Spleen (tissue), 11 donors: ENCODE results near the gene TMC6. TPM values are rescaled to one million over a fixed set of nuclear protein-coding genes. Genes with fewer than 3 reads are reported as not detected.

Experiments
- DNase-seq: peaks from one replicate; pipeline ENCODE4 v3.0.0-alpha.2; 2020
- H3K27ac ChIP-seq, 8 donors: fragments of 200-600 bp; sonication (generic) in 7 of 8; 1 replicate in 4 of 8; 2 replicates in 4 of 8; pipeline versions ENCODE4 v1.5.0 to v1.8.0; 2016 to 2021; ENCODE audit warnings: inconsistent platforms in 4 of 8, mild to moderate bottlenecking in 4 of 8, moderate library complexity in 1 of 8
- H3K27me3 ChIP-seq, 7 donors: fragments of 200-600 bp; sonication (generic) in 6 of 7; replicated peaks in 1 of 7; 1 replicate in 4 of 7; 2 replicates in 3 of 7; pipeline versions ENCODE4 v1.5.0 to v1.8.0; 2016 to 2021; ENCODE audit warnings: inconsistent platforms in 3 of 7, mild to moderate bottlenecking in 1 of 7
- H3K36me3 ChIP-seq, 6 donors: fragments of 200-600 bp; sonication (generic) in 5 of 6; 1 replicate in 4 of 6; 2 replicates in 2 of 6; pipeline versions ENCODE4 v1.5.0 to v1.8.0; 2016 to 2021; ENCODE audit warnings: inconsistent platforms in 2 of 6
- H3K4me1 ChIP-seq, 6 donors: fragments of 200-600 bp; sonication (generic) in 5 of 6; 1 replicate in 3 of 6; 2 replicates in 3 of 6; pipeline versions ENCODE4 v1.5.0 to v1.8.0; 2016 to 2021; ENCODE audit warnings: inconsistent platforms in 3 of 6
- H3K4me3 ChIP-seq, 8 donors: fragments of 200-600 bp; sonication (generic) in 7 of 8; 1 replicate in 4 of 8; 2 replicates in 4 of 8; pipeline versions ENCODE4 v1.5.0 to v1.8.0; 2016 to 2021; ENCODE audit warnings: inconsistent platforms in 4 of 8, mild to moderate bottlenecking in 4 of 8, moderate library complexity in 2 of 8
- H3K9me3 ChIP-seq, 8 donors: fragments of 200-600 bp; sonication (generic) in 7 of 8; 1 replicate in 4 of 8; 2 replicates in 4 of 8; pipeline versions ENCODE4 v1.5.0 to v1.8.0; 2016 to 2021; ENCODE audit warnings: inconsistent platforms in 4 of 8
- POLR2A ChIP-seq, 3 donors: fragments of 450-650 bp; IDR thresholded peaks; one replicate each; pipeline ENCODE4 v1.5.1; 2017; ENCODE audit warnings: antibody characterized with exemption in 3 of 3, mild to moderate bottlenecking in 1 of 3
- POLR2AphosphoS5 ChIP-seq, 3 donors: sonication (generic); formaldehyde crosslinking; IDR thresholded peaks; one replicate each; pipeline ENCODE4 v1.5.1; 2017; ENCODE audit warnings: antibody characterized with exemption in 3 of 3
- whole genome bisulfite sequencing, 5 donors: extraction: QIAGEN DNeasy Blood & Tissue Kit in 3 of 5; methylation state at CpG; one replicate each; pipeline versions ENCODE4 v1.1.5 to v1.1.7; 2013 to 2018; 5-methylcytosine and 5-hydroxymethylcytosine counted together
- intact Hi-C: fragments of 100-400 bp; cut with DNase I; formaldehyde crosslinking; loops from one replicate; pipeline ENCODE4 v1.15.0; 2023; ENCODE audit warnings: low total_unique reads
- polyA plus RNA-seq, 3 donors: library from polyadenylated mRNA; stranded (reverse); fragments of 200-250 nt; gene quantifications; one replicate each; pipeline ENCODE4 v1.2.1, GENCODE V29; 2013
- total RNA-seq, 7 donors: library from RNA; depleted of rRNA in 3 of 7; stranded (reverse); fragments of >200 nt in 3 of 7; fragmentation: NEBNext Ultra II Directional in 4 of 7; extraction: Animal tissue kit (Norgen Biotek cat#: 25700) in 4 of 7; gene quantifications; one replicate each; pipeline versions ENCODE4 v1.1.0 to v1.2.1, GENCODE V29; 2016 to 2021
- TF ChIP-seq, protein P1 (sequence below), 11 experiments: fragments of 200-600 bp in 7 of 11; fragments of 450-650 bp in 4 of 11; sonication (generic) in 4 of 11; IDR thresholded peaks in 8 of 11; conservative IDR thresholded peaks in 3 of 11; 1 replicate in 7 of 11; 2 replicates in 4 of 11; pipeline versions ENCODE4 v1.4.0 to v1.8.0; 2016 to 2021; ENCODE audit warnings: antibody characterized with exemption in 11 of 11, inconsistent platforms in 4 of 11, mild to moderate bottlenecking in 1 of 11
- donor health status: healthy with polysubstance abuse.
- donor health status: DM: no; HTN: no; CAD: no; lungs with moderate emphysema.
- donor health status: DM: no; HTN: no; CAD: no.
- donor health status: Bipolar disorder and iron deficiency.
- donor health status: healthy.
- donor health status: DM: no; HTN: no; CAD: no.
- donor health status: DM: yes; HTN: yes; CAD: no.

Gene TMC6
- total and polyA plus RNA-seq, 10 donors = 132 to 425 (median 260) TPM

DNA sequence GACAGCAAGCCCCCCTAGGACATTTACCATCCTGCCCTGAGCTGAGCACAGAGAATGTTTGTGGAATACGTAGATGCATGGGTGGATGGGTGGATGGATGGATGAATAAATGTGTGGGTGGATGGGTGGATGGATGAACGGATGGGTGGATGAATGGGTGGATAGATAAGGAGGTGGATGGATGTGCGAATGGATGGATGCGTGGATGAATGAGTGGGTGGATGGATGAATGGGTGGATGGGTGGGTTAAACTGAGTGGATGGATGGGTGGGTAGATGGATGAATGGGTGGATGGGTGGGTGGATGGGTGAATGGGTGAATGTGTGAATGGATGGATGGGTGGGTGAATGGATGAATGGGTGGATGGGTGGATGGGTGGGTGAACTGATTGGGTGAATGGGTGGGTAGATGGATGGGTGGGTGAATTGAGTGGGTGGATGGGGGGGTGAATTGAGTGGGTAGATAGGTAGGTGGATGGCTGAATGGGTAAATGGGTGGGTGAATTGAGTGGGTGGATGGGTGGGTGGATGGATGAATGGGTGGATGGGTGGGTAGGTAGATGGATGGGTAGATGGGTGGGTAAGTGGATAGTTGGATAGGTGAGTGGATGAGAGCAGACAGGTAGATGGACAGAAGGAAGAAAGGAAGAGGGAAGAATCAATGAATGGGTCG, 5.2 kb downstream of the TMC6 start:
- 92 to 97% (median 95%) methylated on average over 5 of the region's 5 CpGs for WGBS, 5 donors
- no peaks in the 10 kb centered on the region for H3K9me3 ChIP-seq
- H3K27me3 ChIP-seq = no peaks in the 10 kb centered on the region
- peak overlapping the region in 1 of 8 donors; percentile 97 for H3K4me3 ChIP-seq
- no peak for DNase-seq
- H3K27ac ChIP-seq = peak overlapping the region in 6 of 8 donors; percentile 87 to 97 (median 94)
- intact Hi-C loops = no loop called here
- peaks cover 0 to 84% (median 72%) of the 10 kb centered on the region in 6 donors for H3K36me3 ChIP-seq
- TF ChIP-seq POLR2AphosphoS5 (IDR thresholded peaks at IDR 0.05) = no peak
- no peak for TF ChIP-seq POLR2A (IDR thresholded peaks at IDR 0.05)
- TF ChIP-seq, protein P1, sequence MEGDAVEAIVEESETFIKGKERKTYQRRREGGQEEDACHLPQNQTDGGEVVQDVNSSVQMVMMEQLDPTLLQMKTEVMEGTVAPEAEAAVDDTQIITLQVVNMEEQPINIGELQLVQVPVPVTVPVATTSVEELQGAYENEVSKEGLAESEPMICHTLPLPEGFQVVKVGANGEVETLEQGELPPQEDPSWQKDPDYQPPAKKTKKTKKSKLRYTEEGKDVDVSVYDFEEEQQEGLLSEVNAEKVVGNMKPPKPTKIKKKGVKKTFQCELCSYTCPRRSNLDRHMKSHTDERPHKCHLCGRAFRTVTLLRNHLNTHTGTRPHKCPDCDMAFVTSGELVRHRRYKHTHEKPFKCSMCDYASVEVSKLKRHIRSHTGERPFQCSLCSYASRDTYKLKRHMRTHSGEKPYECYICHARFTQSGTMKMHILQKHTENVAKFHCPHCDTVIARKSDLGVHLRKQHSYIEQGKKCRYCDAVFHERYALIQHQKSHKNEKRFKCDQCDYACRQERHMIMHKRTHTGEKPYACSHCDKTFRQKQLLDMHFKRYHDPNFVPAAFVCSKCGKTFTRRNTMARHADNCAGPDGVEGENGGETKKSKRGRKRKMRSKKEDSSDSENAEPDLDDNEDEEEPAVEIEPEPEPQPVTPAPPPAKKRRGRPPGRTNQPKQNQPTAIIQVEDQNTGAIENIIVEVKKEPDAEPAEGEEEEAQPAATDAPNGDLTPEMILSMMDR (IDR thresholded peaks at IDR 0.05 in 8 of 11, conservative IDR thresholded peaks at IDR 0.05 in 3 of 11) = no peak
- peaks cover 57 to 100% (median 86%) of the 10 kb centered on the region in 6 donors for H3K4me1 ChIP-seq

DNA sequence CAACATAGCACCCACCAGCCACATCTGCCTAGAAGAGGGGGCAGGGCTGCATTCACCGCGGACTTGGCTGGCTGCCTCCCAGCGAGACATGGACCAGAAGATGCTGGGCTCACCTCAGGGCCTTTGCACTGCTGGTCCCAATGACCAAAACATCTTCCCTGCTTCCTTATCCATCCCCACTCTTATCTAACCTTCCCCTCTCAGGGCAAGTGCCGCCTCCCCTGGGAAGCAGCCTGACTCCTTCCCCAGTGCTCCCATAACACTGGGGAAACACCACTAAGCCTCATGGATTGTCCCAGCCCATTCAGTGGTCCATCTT, 5.7 kb downstream of the TMC6 start:
- H3K27me3 ChIP-seq = no peaks in the 10 kb centered on the region
- peaks cover 0 to 89% (median 77%) of the 10 kb centered on the region in 6 donors for H3K36me3 ChIP-seq
- TF ChIP-seq, protein P1 (IDR thresholded peaks at IDR 0.05 in 8 of 11, conservative IDR thresholded peaks at IDR 0.05 in 3 of 11) = no peak
- no peak for TF ChIP-seq POLR2A (IDR thresholded peaks at IDR 0.05)
- TF ChIP-seq POLR2AphosphoS5 (IDR thresholded peaks at IDR 0.05) = peak in 1 of 3 donors; percentile 6
- H3K4me3 ChIP-seq = peak overlapping the region in 2 of 8 donors; percentile 29 to 53
- no peaks in the 10 kb centered on the region for H3K9me3 ChIP-seq
- WGBS, 5 donors = 81 to 98% (median 85%) methylated on average over 3 to 4 of the region's 4 CpGs
- H3K4me1 ChIP-seq = peaks cover 58 to 100% (median 88%) of the 10 kb centered on the region in 6 donors
- DNase-seq = peak; percentile 76
- peak overlapping the region in 7 of 8 donors; percentile 45 to 97 (median 93) for H3K27ac ChIP-seq
- intact Hi-C loops = no loop called here

GRCh38 chr17:78122216-78122930, 6.2 kb downstream of the TMC6 start:
- peak overlapping the region in 6 of 8 donors; percentile 22 to 53 (median 28) for H3K4me3 ChIP-seq
- intact Hi-C loops = no loop called here
- peaks cover 58 to 100% (median 88%) of the 10 kb centered on the region in 6 donors for H3K4me1 ChIP-seq
- no peaks in the 10 kb centered on the region for H3K27me3 ChIP-seq
- peak overlapping the region; percentile 45 to 97 (median 86) for H3K27ac ChIP-seq
- 74 to 82% (median 78%) methylated on average over 18 to 23 of the region's 23 CpGs for WGBS, 5 donors
- H3K36me3 ChIP-seq = peaks cover 0 to 94% (median 81%) of the 10 kb centered on the region in 6 donors
- peak; percentile 78 for DNase-seq
- no peaks in the 10 kb centered on the region for H3K9me3 ChIP-seq
- TF ChIP-seq POLR2AphosphoS5 (IDR thresholded peaks at IDR 0.05) (peak in 2 of 3 donors; percentile 4 to 64), POLR2A (IDR thresholded peaks at IDR 0.05) (no peak)
- TF ChIP-seq, protein P1 (IDR thresholded peaks at IDR 0.05 in 8 of 11, conservative IDR thresholded peaks at IDR 0.05 in 3 of 11) = no peak

GRCh38 chr17:78121801-78122215, 6.7 kb downstream of the TMC6 start:
- intact Hi-C loops = no loop called here
- TF ChIP-seq POLR2AphosphoS5 (IDR thresholded peaks at IDR 0.05) = no peak
- no peak for TF ChIP-seq POLR2A (IDR thresholded peaks at IDR 0.05)
- TF ChIP-seq, protein P1 (IDR thresholded peaks at IDR 0.05 in 8 of 11, conservative IDR thresholded peaks at IDR 0.05 in 3 of 11) = no peak
- Histone ChIP-seq H3K36me3 (peaks cover 2 to 100% (median 87%) of the 10 kb centered on the region in 6 donors), H3K27ac (peak overlapping the region; percentile 45 to 97 (median 86)), H3K9me3 (no peaks in the 10 kb centered on the region), H3K4me1 (peaks cover 53 to 100% (median 85%) of the 10 kb centered on the region in 6 donors), H3K4me3 (peak overlapping the region in 7 of 8 donors; percentile 5 to 53 (median 26)), H3K27me3 (no peaks in the 10 kb centered on the region)
- WGBS, 5 donors = 51 to 59% (median 52%) methylated on average over 10 to 11 of the region's 11 CpGs
- peak; percentile 78 for DNase-seq
